ENCODE results near the gene NFXL1.

The NFXL1 gene

GRCh38 chr4:47882228-47882627 is 32.2 kb downstream of the NFXL1 start:
- no peak for DNase-seq

- no peak for DNase-seq
These were observed 34.9 kb downstream of the NFXL1 start for GRCh38 chr4:47879458-47879857.

- no peak for DNase-seq
These were observed 37.4 kb downstream of the NFXL1 start for GRCh38 chr4:47876784-47877546.

GRCh38 chr4:47876310-47876709 is 38.1 kb downstream of the NFXL1 start:
- no peak for DNase-seq

- DNase-seq = no peak
These were observed 40.4 kb downstream of the NFXL1 start for GRCh38 chr4:47873877-47874541.

GRCh38 chr4:47863486-47863885 is 50.9 kb downstream of the NFXL1 start:
- no peak for DNase-seq

GRCh38 chr4:47862297-47862696 is 52.1 kb downstream of the NFXL1 start:
- no peak for DNase-seq

GRCh38 chr4:47860305-47860704 is 54.1 kb downstream of the NFXL1 start:
- no peak for DNase-seq

GRCh38 chr4:47858006-47858405 is 56.4 kb downstream of the NFXL1 start:
- DNase-seq = no peak

GRCh38 chr4:47856713-47857112 is 57.7 kb downstream of the NFXL1 start:
- no peak for DNase-seq

- no peak for DNase-seq
These were observed 59.0 kb downstream of the NFXL1 start for GRCh38 chr4:47855350-47855749.

- no peak for DNase-seq
These were observed 62.2 kb downstream of the NFXL1 start for GRCh38 chr4:47852136-47852535.

- DNase-seq = no peak
These were observed 64.9 kb downstream of the NFXL1 start for GRCh38 chr4:47849466-47849865.

GRCh38 chr4:47848041-47848440 is 66.3 kb downstream of the NFXL1 start:
- no peak for DNase-seq

- no peak for DNase-seq
These were observed 71.4 kb downstream of the NFXL1 start for GRCh38 chr4:47842985-47843384.

- no peak for DNase-seq
These were observed 74.1 kb downstream of the NFXL1 start for GRCh38 chr4:47840291-47840690.

- no peak for DNase-seq
These were observed 75.1 kb downstream of the NFXL1 start for GRCh38 chr4:47839259-47839658.

- no peak for DNase-seq
These were observed 75.9 kb downstream of the NFXL1 start for GRCh38 chr4:47838445-47838844.

GRCh38 chr4:47837908-47838294 is 76.5 kb downstream of the NFXL1 start, which contains the start of gene CORIN:
Gene CORIN (minus strand): TSS chr4:47838067. CDS start chr4:47837949, 118 bp downstream.
- no peak for DNase-seq

GRCh38 chr4:47837094-47837907 is 77.1 kb downstream of the NFXL1 start:
- peak; percentile 18 for DNase-seq

- peak; percentile 24 for DNase-seq
These were observed 77.7 kb downstream of the NFXL1 start for GRCh38 chr4:47836641-47837093.

GRCh38 chr4:47835494-47835893 is 78.9 kb downstream of the NFXL1 start:
- no peak for DNase-seq

- DNase-seq = no peak
These were observed 83.2 kb downstream of the NFXL1 start for GRCh38 chr4:47831026-47831679.

All from activated CD4-positive, alpha-beta T cell treated with anti-CD3 and anti-CD28 coated beads for 1 hour (primary cell).